22Rv1 (cell line): ENCODE data around the gene FBXL13.

Experiments used
- CTCF ChIP-seq: fragments of 450-650 bp; IDR thresholded peaks from 2 replicates; pipeline ENCODE4 v1.5.1; 2017; ENCODE audit warnings: mild to moderate bottlenecking
- ZFX ChIP-seq: fragments of 450-650 bp; IDR thresholded peaks from 2 replicates; pipeline ENCODE4 v1.6.1; 2017; ENCODE audit warnings: antibody characterized with exemption, borderline replicate concordance

- TF ChIP-seq CTCF (no peak), ZFX (no peak)
Measured at GRCh38 chr7:102869195-102869594, 205.4 kb downstream of the FBXL13 start.
